A204.1 (cell line): ENCODE results near the gene PAIP2.

Experiments used
- FAIRE-seq: peaks from 2 replicates; lab custom pipeline; 2012; peaks lifted over from hg19 to GRCh38; lab: Jason Lieb, UNC

Gene PAIP2

DNA sequence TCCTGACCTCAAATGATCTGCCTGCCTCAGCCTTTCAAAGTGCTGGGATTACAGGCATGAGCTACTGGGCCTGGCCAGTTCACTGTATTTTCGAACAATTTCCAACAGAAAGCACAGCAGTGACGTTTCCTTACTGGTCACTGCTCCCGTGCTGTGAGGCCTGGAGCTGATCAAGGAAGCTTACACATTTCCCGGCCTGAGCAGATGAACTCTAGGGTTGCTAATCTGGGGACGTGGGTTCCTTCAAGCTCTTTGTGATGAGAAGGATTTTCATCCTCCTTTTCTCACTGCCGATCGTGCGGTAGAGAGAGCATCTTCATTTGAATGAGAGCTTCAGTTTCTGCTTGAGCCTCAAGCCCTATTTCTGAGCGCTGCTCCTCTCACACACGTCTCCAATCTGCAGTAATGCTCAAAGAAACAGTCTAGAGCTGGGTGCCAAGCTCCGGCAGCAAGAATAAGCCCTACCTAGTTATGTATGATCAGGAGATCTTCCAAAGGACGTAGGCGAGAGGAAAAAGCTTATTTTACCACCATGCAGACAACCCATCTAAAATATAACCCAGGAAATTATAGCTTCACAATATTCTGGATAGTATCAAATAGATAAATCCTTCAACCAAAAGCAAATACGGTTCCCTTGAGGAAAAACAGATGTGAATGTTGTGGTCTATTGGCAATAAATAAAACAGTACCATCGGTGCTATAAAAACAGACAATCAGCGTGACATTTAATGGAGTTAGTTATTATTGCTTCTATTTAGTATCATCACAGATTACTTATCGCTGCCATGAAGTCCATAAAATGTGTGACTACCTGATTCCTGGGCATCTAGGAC is 69.6 kb downstream of the PAIP2 start:
- FAIRE-seq = no peak

DNA sequence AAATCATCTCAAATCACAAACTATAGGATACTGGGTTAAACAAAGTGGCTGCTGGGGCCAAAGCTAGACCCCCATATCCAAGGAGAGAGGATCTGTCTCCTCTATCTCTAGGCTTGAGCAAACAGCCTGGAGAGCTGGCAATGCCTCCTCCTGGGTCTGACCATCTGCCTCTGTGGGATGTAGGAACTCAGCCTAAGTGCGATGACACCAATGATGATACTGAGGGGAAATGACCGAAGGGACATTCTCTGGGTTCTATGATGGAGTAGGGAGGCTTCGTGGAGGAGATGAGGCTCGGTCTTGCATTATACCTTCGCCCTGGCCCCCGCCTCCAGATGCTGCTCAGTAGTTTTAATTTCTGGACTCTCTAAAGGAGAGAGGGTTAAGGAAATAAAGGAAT is 71.5 kb downstream of the PAIP2 start:
- FAIRE-seq = no peak

DNA sequence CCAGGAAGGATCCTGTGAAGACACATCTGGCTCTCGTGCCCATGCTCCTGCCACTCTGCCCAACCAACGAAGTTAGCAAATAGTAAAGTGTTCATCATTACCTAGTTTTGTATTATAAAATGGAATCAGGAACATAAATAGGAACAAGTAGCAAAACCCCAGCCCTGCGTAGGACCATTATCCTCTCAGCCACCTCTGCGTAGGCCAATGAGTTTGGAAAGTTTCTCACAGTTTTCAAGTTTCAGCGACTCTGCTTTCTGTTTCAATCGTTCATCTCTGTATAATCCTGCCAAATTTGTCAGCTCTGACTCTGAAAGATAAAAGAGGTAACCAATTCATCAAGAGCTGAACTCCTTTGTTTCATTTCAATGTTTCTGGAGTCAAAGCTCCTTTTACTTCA is 72.3 kb downstream of the PAIP2 start:
- no peak for FAIRE-seq

DNA sequence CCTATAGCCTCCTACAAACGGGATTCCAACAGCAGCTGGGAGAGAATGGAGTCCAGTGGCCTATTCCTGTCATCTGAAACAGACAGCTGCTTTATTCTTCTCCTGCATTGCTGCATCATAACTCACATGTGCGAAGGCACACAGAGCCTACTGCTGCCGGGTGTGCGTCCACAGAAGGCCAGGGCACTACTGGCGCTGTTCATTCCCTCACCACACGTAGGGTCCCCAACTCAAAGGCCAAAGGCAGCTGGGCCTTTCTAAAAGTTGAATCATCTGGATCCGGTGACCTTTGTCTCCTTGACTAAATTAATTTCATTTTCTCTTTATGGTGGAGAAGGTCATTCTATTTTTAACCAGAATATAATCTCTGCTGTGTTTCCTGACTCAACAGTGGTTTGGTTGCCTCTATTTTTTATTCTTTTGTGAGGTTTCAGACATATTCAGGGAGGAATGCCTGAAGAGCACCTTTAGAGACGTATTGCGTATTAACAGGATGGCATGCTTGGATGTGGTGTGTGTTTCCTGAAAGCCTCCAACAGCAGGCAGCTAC is 73.0 kb downstream of the PAIP2 start:
- no peak for FAIRE-seq

DNA sequence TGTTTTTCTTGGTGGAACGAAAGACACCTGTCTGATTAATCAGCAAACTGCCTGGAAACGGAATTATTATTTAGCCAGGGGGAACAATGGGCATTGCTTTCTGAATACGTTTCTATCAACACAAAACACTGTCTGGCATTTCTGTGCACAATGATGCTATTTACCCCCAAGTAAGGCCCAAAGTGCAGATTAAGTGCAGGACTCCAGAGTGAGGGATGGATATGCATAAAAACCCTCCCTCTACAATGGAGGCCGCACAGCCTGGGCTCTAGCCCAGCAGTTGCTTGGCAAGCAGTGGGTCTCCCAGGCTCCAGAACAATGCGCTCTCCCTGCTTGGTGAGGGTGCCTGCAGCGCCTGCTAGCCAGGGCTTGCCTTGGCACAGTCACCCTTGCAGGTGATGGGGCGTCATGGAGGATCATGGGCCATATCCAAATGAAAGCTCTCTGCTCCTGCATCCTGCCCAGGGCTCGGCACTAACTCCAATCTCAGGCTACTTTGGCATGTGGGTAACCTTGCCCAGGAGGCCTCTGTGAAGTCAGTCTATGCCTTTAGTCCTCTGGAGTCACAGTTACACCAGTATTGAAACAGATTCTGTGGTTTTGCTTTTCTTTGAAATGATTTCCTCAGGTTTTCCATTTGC is 73.7 kb downstream of the PAIP2 start:
- FAIRE-seq = no peak

DNA sequence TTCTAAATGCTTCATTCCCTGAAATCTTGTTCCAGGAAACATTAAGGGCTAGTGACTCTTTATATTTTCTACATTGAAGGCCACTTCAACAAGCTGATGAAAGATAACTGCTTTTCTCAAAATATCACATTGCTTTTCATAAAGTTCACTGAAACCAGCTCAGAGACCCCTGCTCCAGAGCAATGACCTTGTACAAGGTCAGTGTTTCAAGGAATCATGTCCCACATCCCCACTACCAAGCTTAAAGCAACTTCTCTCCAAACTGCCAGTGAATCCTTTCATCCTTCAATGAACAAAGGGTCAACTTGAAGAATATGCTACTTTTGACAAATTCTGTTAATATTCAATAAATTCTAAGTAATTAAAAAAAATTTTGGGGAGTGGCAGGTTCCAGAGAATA is 74.2 kb downstream of the PAIP2 start:
- FAIRE-seq = no peak

DNA sequence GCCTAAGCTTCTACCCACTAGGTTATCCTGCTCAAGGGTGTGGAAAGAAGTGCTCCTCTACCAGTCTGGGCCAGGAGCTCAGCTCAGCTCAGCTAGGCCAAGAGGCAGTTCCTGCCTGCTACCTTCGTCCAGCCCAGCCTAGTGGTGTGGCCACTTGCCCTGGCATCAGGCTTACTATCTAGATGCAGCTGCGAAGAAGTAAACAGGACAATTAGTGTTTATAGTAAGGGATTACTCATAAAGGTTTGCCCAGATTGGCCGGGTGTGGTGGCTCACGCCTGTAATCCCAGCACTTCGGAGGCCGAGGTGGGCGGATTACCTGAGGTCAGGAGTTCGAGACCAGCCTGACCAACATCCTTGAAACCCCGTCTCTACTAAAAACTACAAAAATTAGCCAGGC is 75.0 kb downstream of the PAIP2 start:
- no peak for FAIRE-seq

DNA sequence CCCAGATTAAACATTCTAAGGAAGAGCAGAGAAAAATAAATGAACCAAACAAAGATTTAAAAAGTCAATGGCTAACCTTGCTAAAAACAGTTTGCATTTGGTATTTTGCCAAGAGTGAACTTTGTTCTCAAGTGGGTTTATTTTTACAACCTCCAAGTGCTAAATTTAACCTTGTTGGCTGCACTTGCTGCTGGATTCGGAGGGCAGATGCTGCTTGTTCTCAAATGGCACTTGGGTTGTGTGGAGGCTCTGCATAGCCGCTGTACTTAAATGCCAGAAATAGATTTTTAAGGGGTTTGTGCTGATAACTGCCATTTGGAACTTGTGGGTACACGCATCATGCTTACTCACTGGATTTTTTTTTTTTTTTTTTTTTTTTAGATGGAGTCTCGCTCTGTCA is 75.6 kb downstream of the PAIP2 start:
- no peak for FAIRE-seq

DNA sequence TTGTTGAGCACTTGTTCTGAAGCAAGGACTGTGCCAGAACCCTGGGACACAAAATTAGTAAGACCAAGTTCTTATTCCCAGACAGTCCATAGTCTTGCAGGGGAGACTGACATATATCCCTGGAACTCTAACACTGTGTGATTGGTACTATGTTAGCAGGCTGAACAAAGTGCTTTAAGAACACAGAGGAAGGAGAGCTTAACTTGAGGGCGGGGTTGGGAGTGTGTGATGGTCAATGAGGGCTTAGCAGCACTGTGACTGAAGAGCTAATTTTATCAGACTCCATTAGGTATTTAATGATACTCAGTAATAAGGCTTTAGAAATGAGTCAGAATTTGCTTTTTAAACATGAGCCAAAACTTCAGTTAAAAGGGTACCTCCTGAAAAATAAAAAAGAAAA is 77.1 kb downstream of the PAIP2 start:
- FAIRE-seq = no peak
